IPS DF 6.9 (cell line): ENCODE results near the gene TCF7L2.

Experiments
- DNase-seq: peaks from one replicate; pipeline ENCODE4 v3.0.0-alpha.2; 2013; ENCODE audit warnings: low read depth, low spot score
- H3K27ac ChIP-seq: one replicate; pipeline ENCODE4 v1.5.1; 2013; ENCODE audit warnings: low read length, control low read depth
- H3K27me3 ChIP-seq: 2 replicates; pipeline ENCODE4 v1.6.1; 2013; ENCODE audit warnings: mild to moderate bottlenecking, low read length; ENCODE audit not compliant: control insufficient read depth, insufficient read depth
- H3K36me3 ChIP-seq: 2 replicates; pipeline ENCODE4 v1.6.1; 2013; ENCODE audit warnings: low read length; ENCODE audit not compliant: control insufficient read depth, insufficient read depth
- H3K4me1 ChIP-seq: 2 replicates; pipeline ENCODE4 v1.6.1; 2013; ENCODE audit warnings: low read length; ENCODE audit not compliant: control insufficient read depth, insufficient read depth
- H3K4me3 ChIP-seq: 2 replicates; pipeline ENCODE4 v1.5.1; 2013; ENCODE audit warnings: mild to moderate bottlenecking, low read length
- H3K9me3 ChIP-seq: 2 replicates; pipeline ENCODE4 v1.6.1; 2013; ENCODE audit warnings: low read length, inconsistent platforms; ENCODE audit not compliant: control insufficient read depth, insufficient read depth
- WGBS: extraction: QIAGEN DNeasy Blood & Tissue Kit; methylation state at CpG from one replicate; pipeline ENCODE4 v1.1.7; 2013; ENCODE audit warnings: mixed read lengths, missing lambda C conversion rate; ENCODE audit not compliant: insufficient read length, insufficient coverage; 5-methylcytosine and 5-hydroxymethylcytosine counted together

The TCF7L2 gene

GRCh38 chr10:112955582-112956421 lies 5.8 kb downstream of the TCF7L2 start:
- Histone ChIP-seq H3K36me3 (peaks cover 5% of the 10 kb centered on the region; the same call in 1 of the 2 replicates), H3K4me3 (no peak overlapping the region), H3K27me3 (no peaks in the 10 kb centered on the region), H3K4me1 (peaks cover 6% of the 10 kb centered on the region; the same call in 1 of the 2 replicates), H3K9me3 (no peaks in the 10 kb centered on the region), H3K27ac (no peak overlapping the region)
- no CpG with 5 or more reads among the region's 12 CpGs for WGBS
- DNase-seq, result no peak

- WGBS, result no CpG with 5 or more reads among the region's 10 CpGs
- no peak overlapping the region for H3K27ac ChIP-seq
- H3K9me3 ChIP-seq, result no peaks in the 10 kb centered on the region
- no peak overlapping the region for H3K4me3 ChIP-seq
- H3K36me3 ChIP-seq, result peaks cover 5% of the 10 kb centered on the region; the same call in 1 of the 2 replicates
- H3K27me3 ChIP-seq, result no peaks in the 10 kb centered on the region
- no peak for DNase-seq
- H3K4me1 ChIP-seq, result peaks cover 6% of the 10 kb centered on the region; the same call in 1 of the 2 replicates
Measured at GRCh38 chr10:112956631-112957350, 6.7 kb downstream of the TCF7L2 start.

GRCh38 chr10:112957640-112958092 lies 7.6 kb downstream of the TCF7L2 start:
- H3K4me3 ChIP-seq, result no peak overlapping the region
- H3K36me3 ChIP-seq, result peaks cover 5% of the 10 kb centered on the region; the same call in 1 of the 2 replicates
- DNase-seq, result no peak
- H3K27me3 ChIP-seq, result no peaks in the 10 kb centered on the region
- peaks cover 6% of the 10 kb centered on the region; the same call in 1 of the 2 replicates for H3K4me1 ChIP-seq
- H3K27ac ChIP-seq, result peak overlapping the region; percentile 99
- WGBS, result no CpG with 5 or more reads among the region's 4 CpGs
- no peaks in the 10 kb centered on the region for H3K9me3 ChIP-seq

GRCh38 chr10:112958275-112958995 lies 8.4 kb downstream of the TCF7L2 start:
- Histone ChIP-seq H3K36me3 (no peaks in the 10 kb centered on the region; the same call in 1 of the 2 replicates), H3K27me3 (no peaks in the 10 kb centered on the region), H3K4me3 (no peak overlapping the region), H3K27ac (peak overlapping the region; percentile 99), H3K4me1 (peaks cover 6% of the 10 kb centered on the region; the same call in 1 of the 2 replicates), H3K9me3 (no peaks in the 10 kb centered on the region)
- no peak for DNase-seq
- 100% methylated on average over 1 of the region's 8 CpGs for WGBS

DNA sequence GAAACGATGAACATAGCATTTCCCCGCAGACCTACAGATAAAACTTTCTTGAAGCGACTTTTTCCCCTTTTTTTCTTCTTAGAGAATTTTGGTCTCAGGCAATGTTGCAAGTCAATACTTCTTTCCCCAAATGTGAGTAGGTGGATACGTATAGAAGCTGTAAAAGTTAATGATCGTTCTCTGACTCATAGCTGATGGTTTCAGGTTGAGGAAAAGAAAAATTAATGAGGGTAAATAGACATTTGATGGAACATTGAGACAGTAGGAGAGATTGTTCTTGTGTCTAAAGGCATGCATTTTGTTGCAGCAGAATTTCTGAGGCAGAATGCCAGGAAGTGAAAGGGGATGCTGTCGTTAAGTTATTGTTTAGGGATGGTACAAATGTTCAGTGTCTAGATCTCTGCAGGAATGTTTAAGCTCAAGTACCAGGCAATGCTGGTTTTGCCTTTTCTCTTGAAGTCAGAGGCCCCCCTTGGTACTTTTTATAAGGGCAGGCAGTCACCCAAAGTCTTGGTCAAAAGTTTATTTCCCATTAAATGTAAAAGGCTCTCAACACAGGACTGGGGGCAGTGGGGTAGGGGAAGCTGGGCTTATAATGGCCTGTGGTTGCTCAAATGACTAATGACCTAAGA lies 9.3 kb downstream of the TCF7L2 start:
- H3K36me3 ChIP-seq, result no peaks in the 10 kb centered on the region; the same call in 1 of the 2 replicates
- WGBS, result no CpG with 5 or more reads among the region's 6 CpGs
- no peaks in the 10 kb centered on the region for H3K27me3 ChIP-seq
- no peak overlapping the region for H3K27ac ChIP-seq
- H3K4me3 ChIP-seq, result no peak overlapping the region
- H3K9me3 ChIP-seq, result no peaks in the 10 kb centered on the region
- peaks cover 6% of the 10 kb centered on the region; the same call in 1 of the 2 replicates for H3K4me1 ChIP-seq
- no peak for DNase-seq

DNA sequence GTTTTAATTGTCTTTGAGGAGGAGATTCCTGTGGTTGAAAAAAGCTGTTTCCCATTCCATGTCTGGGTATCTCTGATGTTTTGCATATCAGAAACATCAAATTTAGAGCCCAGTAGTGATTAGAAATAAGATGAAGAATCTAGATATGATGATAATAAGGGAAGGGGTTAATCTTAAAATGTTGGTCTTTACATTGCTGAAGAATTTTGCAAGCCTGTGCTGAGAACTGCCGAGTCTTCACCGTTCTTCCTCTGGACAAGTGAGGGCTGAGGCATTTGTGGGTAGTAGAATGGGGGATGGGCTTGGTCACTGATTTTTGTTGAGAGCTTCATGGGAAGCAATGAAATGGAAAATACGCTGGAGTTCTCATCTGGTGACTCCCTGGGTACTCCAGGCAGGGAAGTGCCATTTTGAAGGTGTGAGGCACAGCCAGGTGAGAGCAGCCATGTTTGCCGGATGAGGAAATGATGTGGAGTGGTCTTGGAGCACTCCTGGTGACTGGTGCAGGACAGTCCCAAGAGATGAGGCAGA lies 10.2 kb downstream of the TCF7L2 start:
- Histone ChIP-seq H3K9me3 (no peaks in the 10 kb centered on the region), H3K4me3 (no peak overlapping the region), H3K36me3 (peaks cover 4% of the 10 kb centered on the region; the same call in 1 of the 2 replicates), H3K27me3 (no peaks in the 10 kb centered on the region), H3K4me1 (peaks cover 8% of the 10 kb centered on the region; the same call in 1 of the 2 replicates), H3K27ac (no peak overlapping the region)
- no peak for DNase-seq
- no CpG with 5 or more reads among the region's 4 CpGs for WGBS

DNA sequence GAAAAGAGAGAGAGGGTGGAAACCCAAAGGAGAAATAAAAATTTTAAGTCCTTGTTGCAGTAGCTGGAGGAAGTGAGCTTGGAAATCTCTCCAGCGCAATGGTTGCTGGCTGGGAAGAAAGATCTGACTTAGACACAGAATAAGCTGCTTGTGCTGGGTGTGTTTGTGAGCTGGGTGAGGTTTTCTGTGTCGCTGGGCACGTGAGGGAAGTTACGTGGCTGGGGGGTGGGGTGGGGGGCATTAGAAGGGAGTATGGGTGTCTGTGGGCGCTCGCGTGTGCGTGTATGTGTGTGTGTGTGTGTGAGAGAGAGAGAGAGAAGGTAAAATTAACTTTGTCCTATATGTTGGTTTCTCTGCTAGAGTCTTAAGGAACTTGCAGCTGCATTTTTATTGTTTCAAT lies 11.6 kb downstream of the TCF7L2 start:
- H3K27me3 ChIP-seq, result no peaks in the 10 kb centered on the region
- peaks cover 8% of the 10 kb centered on the region; the same call in 1 of the 2 replicates for H3K36me3 ChIP-seq
- no peaks in the 10 kb centered on the region for H3K9me3 ChIP-seq
- WGBS, result no CpG with 5 or more reads among the region's 8 CpGs
- H3K4me1 ChIP-seq, result peaks cover 6% of the 10 kb centered on the region; the same call in 1 of the 2 replicates
- no peak overlapping the region for H3K4me3 ChIP-seq
- no peak overlapping the region for H3K27ac ChIP-seq
- no peak for DNase-seq

DNA sequence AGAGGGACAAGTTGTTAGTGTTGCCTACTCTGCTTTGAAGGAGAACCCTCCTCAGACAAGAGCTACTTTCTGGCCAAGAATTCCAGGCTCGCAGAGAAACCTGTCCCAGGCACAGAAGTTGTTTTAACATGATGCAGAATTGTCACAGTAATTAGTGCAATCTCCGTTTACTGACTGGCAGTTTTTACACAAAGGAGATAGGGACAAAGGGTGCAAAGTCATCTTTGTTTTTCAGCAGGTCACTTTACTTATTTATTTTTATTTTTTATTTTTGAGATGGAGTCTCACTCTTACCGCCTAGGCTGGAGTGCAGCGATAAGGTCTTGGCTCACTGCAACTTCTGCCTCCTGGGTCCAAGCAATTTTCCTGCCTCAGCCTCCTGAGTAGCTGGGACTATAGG lies 12.3 kb downstream of the TCF7L2 start:
- WGBS, result no CpG with 5 or more reads among the region's 4 CpGs
- DNase-seq, result no peak
- Histone ChIP-seq H3K9me3 (no peaks in the 10 kb centered on the region), H3K4me3 (no peak overlapping the region), H3K27me3 (no peaks in the 10 kb centered on the region), H3K4me1 (peaks cover 6% of the 10 kb centered on the region; the same call in 1 of the 2 replicates), H3K36me3 (peaks cover 8% of the 10 kb centered on the region; the same call in 1 of the 2 replicates), H3K27ac (no peak overlapping the region)

- Histone ChIP-seq H3K36me3 (peaks cover 10% of the 10 kb centered on the region; the same call in 1 of the 2 replicates), H3K27me3 (no peaks in the 10 kb centered on the region), H3K4me1 (peaks cover 4% of the 10 kb centered on the region; the same call in 1 of the 2 replicates), H3K4me3 (no peak overlapping the region), H3K27ac (no peak overlapping the region), H3K9me3 (no peaks in the 10 kb centered on the region)
- WGBS, result no CpG with 5 or more reads among the region's 5 CpGs
- DNase-seq, result no peak
Measured at GRCh38 chr10:112963835-112964234, 13.8 kb downstream of the TCF7L2 start.
